Right lung (tissue), 10 donors: Measurements from ENCODE around the gene RNF112. TPM values are rescaled to one million over a fixed set of nuclear protein-coding genes. Genes with fewer than 3 reads are reported as not detected.

Experiments
- DNase-seq, 2 donors: peaks; one replicate each; pipeline ENCODE4 v3.0.0-alpha.2; 2013
- long read RNA-seq, 8 donors: transcript quantifications; one replicate each; lab custom pipeline, GENCODE V29; 2026
- polyA plus RNA-seq, 5 donors: library from polyadenylated mRNA; unstranded; fragments of 120-200 nt; gene quantifications; one replicate each; pipeline versions ENCODE4 v1.2.1 to v1.2.3, GENCODE V29; 2013; ENCODE audit warnings: inconsistent platforms in 1 of 5, low replicate concordance in 1 of 5; ENCODE audit not compliant: insufficient read length in 5 of 5, insufficient read depth in 1 of 5

RNF112 gene
- 1 to 10 TPM; 2.9 to 4.3 (median 4.0) TPM for polyA plus RNA-seq
- long read RNA-seq, donor 1: 0 reads
- long read RNA-seq, donor 2: 0 reads
- long read RNA-seq, donor 3: 0 reads
- long read RNA-seq, donor 4, partial matches to known transcripts: 0 of 1 reads
- long read RNA-seq, donor 4, other reads (novel, unspliced or antisense): 0 of 1 reads
- long read RNA-seq, donor 5, partial matches to known transcripts: 8 of 8 reads
- long read RNA-seq, donor 5, other reads (novel, unspliced or antisense): 0 of 8 reads
- long read RNA-seq, donor 6: 0 reads
- long read RNA-seq, donor 7: 0 reads
- long read RNA-seq, donor 8: 0 reads

GRCh38 chr17:19410875-19411620 is at the start of gene RNF112:
Gene RNF112 (plus strand): TSS chr17:19411232. CDS start chr17:19411409, 177 bp downstream.
- DNase-seq: peak in 1 of 2 donors; percentile 19

GRCh38 chr17:19361326-19361725 is 49.7 kb upstream of the RNF112 start:
- DNase-seq: no peak

- DNase-seq: no peak
Measured at GRCh38 chr17:19361944-19362276, 49.1 kb upstream of the RNF112 start.

GRCh38 chr17:19362277-19363113 is 48.5 kb upstream of the RNF112 start, which contains the start of gene B9D1:
Gene B9D1 (minus strand): TSS chr17:19362723. CDS start chr17:19362569, 154 bp downstream.
- peak; percentile 95 to 97 for DNase-seq

- DNase-seq: no peak
Measured at GRCh38 chr17:19363114-19363438, 48.0 kb upstream of the RNF112 start.

- DNase-seq: no peak
Measured at GRCh38 chr17:19363460-19364035, 47.5 kb upstream of the RNF112 start.

GRCh38 chr17:19364699-19365498 is 46.1 kb upstream of the RNF112 start:
- no peak for DNase-seq

- DNase-seq: no peak
Measured at GRCh38 chr17:19365499-19365817, 45.6 kb upstream of the RNF112 start.

GRCh38 chr17:19365833-19366636 is 45.0 kb upstream of the RNF112 start:
- DNase-seq: no peak

- no peak for DNase-seq
Measured at GRCh38 chr17:19366637-19366972, 44.4 kb upstream of the RNF112 start.

- no peak for DNase-seq
Measured at GRCh38 chr17:19368229-19368628, 42.8 kb upstream of the RNF112 start.

GRCh38 chr17:19369107-19369778 is 41.8 kb upstream of the RNF112 start:
- DNase-seq: no peak

GRCh38 chr17:19369846-19370492 is 41.1 kb upstream of the RNF112 start:
- no peak for DNase-seq

- no peak for DNase-seq
Measured at GRCh38 chr17:19370493-19370960, 40.5 kb upstream of the RNF112 start.

GRCh38 chr17:19371259-19372010 is 39.6 kb upstream of the RNF112 start:
- no peak for DNase-seq

GRCh38 chr17:19372011-19372370 is 39.0 kb upstream of the RNF112 start:
- DNase-seq: no peak

- DNase-seq: no peak
Measured at GRCh38 chr17:19372439-19372838, 38.6 kb upstream of the RNF112 start.

GRCh38 chr17:19372866-19373504 is 38.0 kb upstream of the RNF112 start:
- DNase-seq: no peak
